ENCODE results near the gene FBXO27. TPM values are rescaled to one million over a fixed set of nuclear protein-coding genes. Genes with fewer than 3 reads are reported as not detected.

The FBXO27 gene, protein sequence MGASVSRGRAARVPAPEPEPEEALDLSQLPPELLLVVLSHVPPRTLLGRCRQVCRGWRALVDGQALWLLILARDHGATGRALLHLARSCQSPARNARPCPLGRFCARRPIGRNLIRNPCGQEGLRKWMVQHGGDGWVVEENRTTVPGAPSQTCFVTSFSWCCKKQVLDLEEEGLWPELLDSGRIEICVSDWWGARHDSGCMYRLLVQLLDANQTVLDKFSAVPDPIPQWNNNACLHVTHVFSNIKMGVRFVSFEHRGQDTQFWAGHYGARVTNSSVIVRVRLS
- 10 to 100 TPM in 2 of 4 donors, 1 to 10 TPM in 2; 5.4 to 20.5 (median 8.7) TPM for total RNA-seq

- no peak for TF ChIP-seq CTCF (IDR thresholded peaks at IDR 0.05; ENCODE audit: low read depth)
These were observed at the start of gene FBXO27 for GRCh38 chr19:39032063-39032918. TSS of gene FBXO27 (minus strand) at chr19:39032549. CDS start at chr19:39032227, 322 bp downstream.

- no peak for TF ChIP-seq CTCF (IDR thresholded peaks at IDR 0.05; ENCODE audit: low read depth)
These were observed 48.1 kb upstream of the FBXO27 start for GRCh38 chr19:39080431-39080830.

DNA sequence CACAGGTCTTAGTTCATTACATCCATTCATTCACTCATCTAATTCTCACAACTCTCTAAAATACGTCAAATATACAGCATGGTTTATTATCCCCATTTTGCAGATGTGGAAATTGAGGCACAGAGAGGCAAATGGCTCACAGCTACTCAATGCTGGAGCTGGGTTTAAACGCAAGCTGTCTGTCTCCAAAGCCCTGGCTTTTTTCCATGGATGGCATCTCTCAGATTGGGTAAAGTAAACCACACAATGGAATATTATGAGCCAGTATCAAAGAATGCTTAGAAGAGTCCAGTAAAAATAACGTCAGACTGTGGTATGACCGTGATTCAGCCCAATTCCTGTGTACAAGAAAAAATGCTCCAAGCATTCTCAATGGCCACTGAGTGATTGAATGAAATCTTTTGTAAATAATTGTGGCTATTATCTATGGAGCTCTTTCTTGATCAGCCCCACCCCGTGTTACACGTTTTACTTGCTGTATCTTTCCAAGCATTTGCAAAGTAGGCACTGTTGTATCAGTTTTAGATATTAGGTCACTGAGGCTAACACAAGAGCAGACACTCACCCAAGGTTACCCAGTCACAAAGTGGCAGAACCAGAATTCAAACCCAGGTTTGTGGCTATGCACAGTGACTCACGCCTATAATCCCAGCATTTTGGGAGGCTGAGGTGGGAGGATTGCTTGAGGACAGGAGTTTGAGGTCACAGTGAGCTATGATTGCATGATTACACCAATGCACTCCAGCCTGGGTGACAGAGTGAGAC, 46.3 kb upstream of the FBXO27 start:
- no peak for TF ChIP-seq CTCF (IDR thresholded peaks at IDR 0.05; ENCODE audit: low read depth)

- no peak for TF ChIP-seq CTCF (IDR thresholded peaks at IDR 0.05; ENCODE audit: low read depth)
These were observed 45.0 kb upstream of the FBXO27 start for GRCh38 chr19:39077323-39077722.

GRCh38 chr19:39074942-39075341, 42.6 kb upstream of the FBXO27 start:
- TF ChIP-seq CTCF (IDR thresholded peaks at IDR 0.05; ENCODE audit: low read depth): no peak

GRCh38 chr19:39074205-39074692, 41.9 kb upstream of the FBXO27 start:
- TF ChIP-seq CTCF (IDR thresholded peaks at IDR 0.05; ENCODE audit: low read depth): no peak
